ENCODE data around the gene NDST1.

- TF ChIP-seq, protein P1, sequence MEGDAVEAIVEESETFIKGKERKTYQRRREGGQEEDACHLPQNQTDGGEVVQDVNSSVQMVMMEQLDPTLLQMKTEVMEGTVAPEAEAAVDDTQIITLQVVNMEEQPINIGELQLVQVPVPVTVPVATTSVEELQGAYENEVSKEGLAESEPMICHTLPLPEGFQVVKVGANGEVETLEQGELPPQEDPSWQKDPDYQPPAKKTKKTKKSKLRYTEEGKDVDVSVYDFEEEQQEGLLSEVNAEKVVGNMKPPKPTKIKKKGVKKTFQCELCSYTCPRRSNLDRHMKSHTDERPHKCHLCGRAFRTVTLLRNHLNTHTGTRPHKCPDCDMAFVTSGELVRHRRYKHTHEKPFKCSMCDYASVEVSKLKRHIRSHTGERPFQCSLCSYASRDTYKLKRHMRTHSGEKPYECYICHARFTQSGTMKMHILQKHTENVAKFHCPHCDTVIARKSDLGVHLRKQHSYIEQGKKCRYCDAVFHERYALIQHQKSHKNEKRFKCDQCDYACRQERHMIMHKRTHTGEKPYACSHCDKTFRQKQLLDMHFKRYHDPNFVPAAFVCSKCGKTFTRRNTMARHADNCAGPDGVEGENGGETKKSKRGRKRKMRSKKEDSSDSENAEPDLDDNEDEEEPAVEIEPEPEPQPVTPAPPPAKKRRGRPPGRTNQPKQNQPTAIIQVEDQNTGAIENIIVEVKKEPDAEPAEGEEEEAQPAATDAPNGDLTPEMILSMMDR (conservative IDR thresholded peaks at IDR 0.05; ENCODE audit: low read depth, low read length), result no peak
- no peak for TF ChIP-seq EZH2 (IDR thresholded peaks at IDR 0.05; ENCODE audit: low read length, unreplicated experiment)
Observed at GRCh38 chr5:150557509-150557872, 49.6 kb downstream of the NDST1 start.
